PC-3 (cell line): Measurements from ENCODE around the gene LATS1. TPM values are rescaled to one million over a fixed set of nuclear protein-coding genes. Genes with fewer than 3 reads are reported as not detected.

Experiments used
- ATAC-seq: fragments of 200-7000 bp; cut with Tn5 transposase; 2 replicates; pipeline ENCODE4 v1.9.1; 2020; ENCODE audit warnings: mild to moderate bottlenecking, moderate library complexity
- BruUV-seq: library from RNA; stranded (reverse); fragments of 400-500 nt; replicated peaks from 2 replicates; lab custom pipeline; 2021; lab: Mats Ljungman, UMichigan
- CTCF ChIA-PET: fragments of 300-600 bp; sonication (Branson Sonifier 250); formaldehyde crosslinking; loops from one replicate; lab custom pipeline; 2022; ENCODE audit warnings: antibody characterized with exemption; lab: Charles Lee
- POLR2A ChIA-PET: fragments of 300-600 bp; sonication (Branson Sonifier 250); formaldehyde crosslinking; loops from one replicate; lab custom pipeline; 2022; ENCODE audit warnings: antibody characterized with exemption; ENCODE audit not compliant: unreplicated experiment; lab: Charles Lee
- DNase-seq: peaks from one replicate; pipeline ENCODE4 v3.0.0-alpha.2; 2015
- H2AFZ ChIP-seq: fragments of 300-600 bp; sonication (generic); 2 replicates; pipeline ENCODE4 v1.6.0; 2016; ENCODE audit warnings: antibody characterized with exemption, low read length
- H3F3A ChIP-seq: fragments of 300-600 bp; sonication (generic); one replicate; pipeline ENCODE4 v1.6.0; 2017; ENCODE audit warnings: antibody characterized with exemption, low read length, control low read depth, mild to moderate bottlenecking; ENCODE audit not compliant: unreplicated experiment
- H3K27ac ChIP-seq: fragments of 300-600 bp; sonication (generic); 2 replicates; pipeline ENCODE4 v1.5.1; 2016; ENCODE audit warnings: mild to moderate bottlenecking, low read length
- H3K27me3 ChIP-seq: fragments of 300-600 bp; sonication (generic); 2 replicates; pipeline ENCODE4 v1.6.1; 2016; ENCODE audit warnings: low read length, mixed read lengths
- H3K36me3 ChIP-seq: fragments of 300-600 bp; sonication (generic); 2 replicates; pipeline ENCODE4 v1.6.1; 2016; ENCODE audit warnings: low read depth, mixed run types, low read length, mixed read lengths
- H3K4me1 ChIP-seq: fragments of 300-600 bp; sonication (generic); 2 replicates; pipeline ENCODE4 v1.5.1; 2016; ENCODE audit warnings: low read length; ENCODE audit not compliant: insufficient read depth
- H3K4me2 ChIP-seq: fragments of 300-600 bp; sonication (generic); 2 replicates; pipeline ENCODE4 v1.6.0; 2016; ENCODE audit warnings: low read length
- H3K4me3 ChIP-seq: fragments of 300-600 bp; sonication (generic); 2 replicates; pipeline ENCODE4 v1.5.1; 2016; ENCODE audit warnings: mild to moderate bottlenecking, low read length, mixed read lengths
- H3K79me2 ChIP-seq: fragments of 300-600 bp; sonication (generic); 2 replicates; pipeline ENCODE4 v1.6.1; 2017; ENCODE audit warnings: low read length, mixed read lengths
- H3K9ac ChIP-seq: fragments of 300-600 bp; sonication (generic); 2 replicates; pipeline ENCODE4 v1.6.0; 2016; ENCODE audit warnings: mild to moderate bottlenecking, low read length
- H3K9me2 ChIP-seq: fragments of 300-600 bp; sonication (generic); replicated peaks from 2 replicates; pipeline ENCODE4 v1.6.1; 2016; ENCODE audit warnings: mixed run types, low read length, mixed read lengths
- H3K9me3 ChIP-seq: fragments of 300-600 bp; sonication (generic); 2 replicates; pipeline ENCODE4 v1.6.1; 2016; ENCODE audit warnings: low read length, mixed read lengths
- H4K20me1 ChIP-seq: fragments of 300-600 bp; sonication (generic); 2 replicates; pipeline ENCODE4 v1.6.1; 2016; ENCODE audit warnings: low read length, mixed read lengths
- EZH2 ChIP-seq: fragments of 300-600 bp; sonication (generic); IDR thresholded peaks from one replicate; pipeline ENCODE4 v1.6.1; 2017; ENCODE audit warnings: antibody characterized with exemption, mild to moderate bottlenecking, low read length; ENCODE audit not compliant: unreplicated experiment
- EZH2phosphoT487 ChIP-seq: fragments of 300-600 bp; sonication (generic); IDR thresholded peaks from 2 replicates; pipeline ENCODE4 v1.6.1; 2018; ENCODE audit warnings: mild to moderate bottlenecking, antibody characterized with exemption, low read length, borderline replicate concordance
- intact Hi-C: fragments of 100-400 bp; cut with micrococcal nuclease; formaldehyde crosslinking; loops from 2 replicates; pipeline ENCODE4 v1.9.0; 2023
- total RNA-seq: library from RNA; depleted of rRNA; stranded (reverse); fragments of >200 nt; gene quantifications from 2 replicates; pipeline ENCODE4 v1.2.3, GENCODE V29; 2014
- TF ChIP-seq, protein P1 (sequence below): fragments of 300-600 bp; sonication (generic); conservative IDR thresholded peaks from 2 replicates; pipeline ENCODE4 v1.5.1; 2017; ENCODE audit warnings: antibody characterized with exemption, low read depth, mild to moderate bottlenecking, low read length

Gene LATS1
- total RNA-seq, 1 experiment from 2014 or later: 9.7 TPM

GRCh38 chr6:149648148-149649145 lies 69.5 kb downstream of the LATS1 start, which contains the start of gene KATNA1:
Gene KATNA1, minus strand, starts transcription at chr6:149648714. Its CDS starts 10,167 bp downstream, at chr6:149638547.
- POLR2A ChIA-PET: interaction anchor here (0.5 kb wide), 1 partner anchor 124 kb away, joined by 8 read pairs; no protein-coding TSS in a partner anchor
- Histone ChIP-seq H3K27ac (peak within 1 kb of the TSS; percentile 39), H3K79me2 (peaks cover 44% of the 10 kb centered on the region), H3F3A (no peaks in the 10 kb centered on the region), H3K27me3 (no peaks in the 10 kb centered on the region), H3K9ac (peak within 1 kb of the TSS; percentile 71), H4K20me1 (no peaks in the 10 kb centered on the region), H2AFZ (peak within 1 kb of the TSS; percentile 99), H3K9me2 (no peaks in the 10 kb centered on the region), H3K9me3 (no peaks in the 10 kb centered on the region), H3K4me1 (peaks cover 11% of the 10 kb centered on the region), H3K4me3 (peak within 1 kb of the TSS; percentile 87), H3K4me2 (peak within 1 kb of the TSS; percentile 84), H3K36me3 (no peaks in the 10 kb centered on the region)
- DNase-seq (peak; percentile 85), ATAC-seq (peak; percentile 87)
- TF ChIP-seq EZH2 (no peak), EZH2phosphoT487 (no peak)
- TF ChIP-seq, protein P1, sequence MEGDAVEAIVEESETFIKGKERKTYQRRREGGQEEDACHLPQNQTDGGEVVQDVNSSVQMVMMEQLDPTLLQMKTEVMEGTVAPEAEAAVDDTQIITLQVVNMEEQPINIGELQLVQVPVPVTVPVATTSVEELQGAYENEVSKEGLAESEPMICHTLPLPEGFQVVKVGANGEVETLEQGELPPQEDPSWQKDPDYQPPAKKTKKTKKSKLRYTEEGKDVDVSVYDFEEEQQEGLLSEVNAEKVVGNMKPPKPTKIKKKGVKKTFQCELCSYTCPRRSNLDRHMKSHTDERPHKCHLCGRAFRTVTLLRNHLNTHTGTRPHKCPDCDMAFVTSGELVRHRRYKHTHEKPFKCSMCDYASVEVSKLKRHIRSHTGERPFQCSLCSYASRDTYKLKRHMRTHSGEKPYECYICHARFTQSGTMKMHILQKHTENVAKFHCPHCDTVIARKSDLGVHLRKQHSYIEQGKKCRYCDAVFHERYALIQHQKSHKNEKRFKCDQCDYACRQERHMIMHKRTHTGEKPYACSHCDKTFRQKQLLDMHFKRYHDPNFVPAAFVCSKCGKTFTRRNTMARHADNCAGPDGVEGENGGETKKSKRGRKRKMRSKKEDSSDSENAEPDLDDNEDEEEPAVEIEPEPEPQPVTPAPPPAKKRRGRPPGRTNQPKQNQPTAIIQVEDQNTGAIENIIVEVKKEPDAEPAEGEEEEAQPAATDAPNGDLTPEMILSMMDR: no peak
- BruUV-seq: TSS peak; percentile 63
- CTCF ChIA-PET: no interaction called here
- intact Hi-C loops: loop anchor here (2.0 to 5.0 kb wide), 3 partner anchors 69 to 101 kb away; partner anchors contain the start of genes LATS1 and PPIL4

GRCh38 chr6:149646599-149646998 lies 71.3 kb downstream of the LATS1 start:
- no peak for ATAC-seq
- Histone ChIP-seq H3K36me3 (no peaks in the 10 kb centered on the region), H3K27me3 (no peaks in the 10 kb centered on the region), H3K9me2 (no peaks in the 10 kb centered on the region), H4K20me1 (no peaks in the 10 kb centered on the region), H3K4me3 (peak overlapping the region; percentile 87), H3K9ac (no peak overlapping the region; the same call in 1 of the 2 replicates), H3K4me2 (peak overlapping the region; percentile 84), H3K9me3 (no peaks in the 10 kb centered on the region), H3K79me2 (peaks cover 60% of the 10 kb centered on the region), H2AFZ (peak overlapping the region; percentile 20; the same call in 1 of the 2 replicates), H3F3A (no peaks in the 10 kb centered on the region), H3K4me1 (peaks cover 11% of the 10 kb centered on the region), H3K27ac (no peak overlapping the region)
- POLR2A ChIA-PET: no interaction called here
- no peak for DNase-seq
- CTCF ChIA-PET: no interaction called here
- BruUV-seq: no TSS peak
- no peak for TF ChIP-seq EZH2
- TF ChIP-seq EZH2phosphoT487: no peak
- TF ChIP-seq, protein P1: no peak
- intact Hi-C loops: loop anchor here (5.0 kb wide), 2 partner anchors 71 to 99 kb away; partner anchors contain the start of genes LATS1 and PPIL4
